Ascending aorta (tissue), 2 donors: ENCODE results near the gene JAKMIP1. TPM values are rescaled to one million over a fixed set of nuclear protein-coding genes. Genes with fewer than 3 reads are reported as not detected.

Experiments
- DNase-seq, 2 donors: peaks; one replicate each; pipeline ENCODE4 v3.0.0-alpha.2; 2019; ENCODE audit warnings: low spot score in 2 of 2
- H3K27ac ChIP-seq, 2 donors: fragments of 200-600 bp; sonication (generic); one replicate each; pipeline ENCODE4 v1.5.1; 2016 to 2017; ENCODE audit warnings: mild to moderate bottlenecking in 1 of 2
- H3K27me3 ChIP-seq: fragments of 200-600 bp; sonication (generic); one replicate; pipeline ENCODE4 v1.5.1; 2017
- H3K36me3 ChIP-seq, 2 donors: fragments of 200-600 bp; sonication (generic); one replicate each; pipeline ENCODE4 v1.5.1; 2016
- H3K4me1 ChIP-seq, 2 donors: fragments of 200-600 bp; sonication (generic); one replicate each; pipeline ENCODE4 v1.5.1; 2016 to 2017; ENCODE audit warnings: mild to moderate bottlenecking in 1 of 2
- H3K4me3 ChIP-seq, 2 donors: fragments of 200-600 bp; sonication (generic); one replicate each; pipeline ENCODE4 v1.5.1; 2016 to 2017; ENCODE audit warnings: mild to moderate bottlenecking in 1 of 2
- H3K9me3 ChIP-seq, 2 donors: fragments of 200-600 bp; sonication (generic); one replicate each; pipeline ENCODE4 v1.5.1; 2016
- intact Hi-C: fragments of 100-400 bp; cut with DNase I; formaldehyde crosslinking; loops from one replicate; pipeline ENCODE4 v1.15.1; 2023
- total RNA-seq: library from RNA; depleted of rRNA; stranded (reverse); fragments of >200 nt; gene quantifications from one replicate; pipeline ENCODE4 v1.1.0, GENCODE V29; 2016
- TF ChIP-seq, protein P1 (sequence below), 3 experiments: fragments of 200-600 bp in 2 of 3; fragments of 450-650 bp in 1 of 3; sonication (generic) in 2 of 3; IDR thresholded peaks; one replicate each; pipeline ENCODE4 v1.5.1; 2016 to 2019; ENCODE audit warnings: antibody characterized with exemption in 3 of 3, mild to moderate bottlenecking in 1 of 3, moderate library complexity in 1 of 3

JAKMIP1 gene
- total RNA-seq, 1 donor from 2014 or later, result not detected

DNA sequence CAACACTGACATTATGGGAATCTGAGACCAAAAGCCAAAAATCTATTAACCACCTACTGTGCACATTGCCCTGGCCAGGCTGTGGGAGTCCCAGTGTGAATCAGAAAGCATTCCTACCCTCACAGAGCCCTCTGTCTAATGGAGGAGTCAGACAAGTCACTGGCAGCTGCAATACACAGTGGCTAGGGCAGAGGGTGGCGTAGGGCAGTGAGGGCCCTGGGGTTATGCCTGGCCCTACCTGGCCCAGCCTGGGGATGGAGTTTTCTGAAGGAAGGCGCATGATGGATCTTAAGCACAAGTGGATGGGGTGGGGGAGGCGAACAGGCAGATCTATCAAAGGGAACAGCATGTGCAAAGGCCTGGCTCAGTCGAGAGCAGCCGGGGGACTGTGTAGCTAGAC, 10.8 kb downstream of the JAKMIP1 start:
- H3K4me1 ChIP-seq, result no peaks in the 10 kb centered on the region
- DNase-seq, result no peak
- H3K9me3 ChIP-seq, result peaks cover 0 to 3% of the 10 kb centered on the region in 2 donors
- no peak overlapping the region for H3K27ac ChIP-seq
- no peaks in the 10 kb centered on the region for H3K36me3 ChIP-seq
- no peaks in the 10 kb centered on the region for H3K27me3 ChIP-seq
- H3K4me3 ChIP-seq, result no peak overlapping the region
- TF ChIP-seq, protein P1, sequence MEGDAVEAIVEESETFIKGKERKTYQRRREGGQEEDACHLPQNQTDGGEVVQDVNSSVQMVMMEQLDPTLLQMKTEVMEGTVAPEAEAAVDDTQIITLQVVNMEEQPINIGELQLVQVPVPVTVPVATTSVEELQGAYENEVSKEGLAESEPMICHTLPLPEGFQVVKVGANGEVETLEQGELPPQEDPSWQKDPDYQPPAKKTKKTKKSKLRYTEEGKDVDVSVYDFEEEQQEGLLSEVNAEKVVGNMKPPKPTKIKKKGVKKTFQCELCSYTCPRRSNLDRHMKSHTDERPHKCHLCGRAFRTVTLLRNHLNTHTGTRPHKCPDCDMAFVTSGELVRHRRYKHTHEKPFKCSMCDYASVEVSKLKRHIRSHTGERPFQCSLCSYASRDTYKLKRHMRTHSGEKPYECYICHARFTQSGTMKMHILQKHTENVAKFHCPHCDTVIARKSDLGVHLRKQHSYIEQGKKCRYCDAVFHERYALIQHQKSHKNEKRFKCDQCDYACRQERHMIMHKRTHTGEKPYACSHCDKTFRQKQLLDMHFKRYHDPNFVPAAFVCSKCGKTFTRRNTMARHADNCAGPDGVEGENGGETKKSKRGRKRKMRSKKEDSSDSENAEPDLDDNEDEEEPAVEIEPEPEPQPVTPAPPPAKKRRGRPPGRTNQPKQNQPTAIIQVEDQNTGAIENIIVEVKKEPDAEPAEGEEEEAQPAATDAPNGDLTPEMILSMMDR (IDR thresholded peaks at IDR 0.05), result no peak
- intact Hi-C loops, result no loop called here

DNA sequence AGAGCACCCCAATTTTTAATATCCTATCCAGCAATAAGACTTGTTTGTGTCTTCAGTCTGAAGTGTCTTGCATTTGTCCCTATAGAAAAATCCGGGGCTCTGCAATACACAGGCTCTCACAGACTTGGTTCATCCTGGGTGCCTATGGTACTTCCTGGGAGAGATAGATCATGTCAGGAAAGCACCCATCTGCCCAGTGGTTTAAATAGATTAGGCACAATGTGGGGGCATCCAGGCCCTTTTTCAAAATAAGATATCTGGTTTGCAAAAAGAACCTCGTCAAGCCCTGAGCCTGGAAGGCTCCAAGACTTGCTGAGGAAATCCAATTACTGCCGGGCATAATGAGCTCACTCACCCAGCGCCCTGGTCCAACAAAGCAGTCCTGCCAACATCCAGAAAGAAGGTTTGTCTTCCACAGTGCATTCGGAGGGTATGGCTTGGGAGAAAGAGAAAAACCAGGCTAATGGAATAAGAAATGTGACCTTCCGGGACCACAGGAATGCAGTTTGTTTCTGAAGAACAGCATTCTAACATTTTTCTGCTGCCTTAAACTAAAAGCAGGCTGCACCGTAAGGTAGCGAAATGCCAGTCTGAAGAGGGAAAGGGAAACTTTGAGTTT, 11.6 kb downstream of the JAKMIP1 start:
- no peak for DNase-seq
- H3K9me3 ChIP-seq, result peaks cover 0 to 3% of the 10 kb centered on the region in 2 donors
- no peak overlapping the region for H3K27ac ChIP-seq
- intact Hi-C loops, result no loop called here
- TF ChIP-seq, protein P1 (IDR thresholded peaks at IDR 0.05), result no peak
- H3K4me1 ChIP-seq, result no peaks in the 10 kb centered on the region
- no peaks in the 10 kb centered on the region for H3K36me3 ChIP-seq
- no peak overlapping the region for H3K4me3 ChIP-seq
- no peaks in the 10 kb centered on the region for H3K27me3 ChIP-seq

DNA sequence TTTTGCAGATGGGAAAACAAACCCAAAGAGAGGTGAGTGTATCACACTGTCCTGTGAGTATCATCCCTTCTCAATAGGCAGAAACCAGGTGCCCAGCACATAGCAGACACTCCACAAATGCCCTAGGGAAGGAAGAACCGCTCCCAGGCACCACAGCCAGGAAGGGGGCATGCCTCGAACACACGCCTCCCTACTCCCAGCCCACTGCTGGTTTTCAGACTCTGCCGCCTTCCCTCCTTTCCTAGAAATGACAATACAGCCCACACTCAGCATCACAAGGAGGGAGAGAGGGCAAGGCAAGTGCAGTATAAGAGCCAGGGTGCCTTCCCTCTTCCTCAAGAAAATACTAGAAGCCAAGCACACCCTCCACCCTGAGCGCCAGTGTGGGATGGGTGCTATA, 16.2 kb downstream of the JAKMIP1 start:
- Histone ChIP-seq H3K27me3 (no peaks in the 10 kb centered on the region), H3K27ac (no peak overlapping the region), H3K9me3 (peaks cover 0 to 3% of the 10 kb centered on the region in 2 donors), H3K36me3 (no peaks in the 10 kb centered on the region), H3K4me1 (no peaks in the 10 kb centered on the region), H3K4me3 (no peak overlapping the region)
- DNase-seq, result no peak
- TF ChIP-seq, protein P1 (IDR thresholded peaks at IDR 0.05), result no peak
- intact Hi-C loops, result no loop called here

DNA sequence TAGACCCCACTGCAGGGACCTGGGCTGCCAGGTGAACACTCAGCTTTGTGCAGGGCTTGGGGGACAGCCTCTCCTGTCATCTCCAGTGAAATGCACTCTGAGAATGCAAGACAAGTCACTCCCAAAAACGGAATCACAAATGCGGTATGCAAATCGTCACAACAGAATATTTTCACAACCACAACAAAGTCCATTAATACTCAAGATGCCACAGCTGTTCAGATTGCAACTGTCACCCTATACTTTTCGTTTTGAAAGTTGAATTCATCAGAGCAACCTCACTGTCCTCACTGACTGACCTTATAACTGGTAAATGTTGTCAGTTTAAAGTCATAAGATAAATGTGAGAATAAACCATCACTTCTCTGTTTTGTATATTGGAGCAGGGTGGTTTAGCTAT, 16.6 kb downstream of the JAKMIP1 start:
- H3K27me3 ChIP-seq, result no peaks in the 10 kb centered on the region
- no peaks in the 10 kb centered on the region for H3K36me3 ChIP-seq
- H3K4me1 ChIP-seq, result no peaks in the 10 kb centered on the region
- intact Hi-C loops, result no loop called here
- no peak overlapping the region for H3K27ac ChIP-seq
- H3K9me3 ChIP-seq, result peaks cover 0 to 3% of the 10 kb centered on the region in 2 donors
- TF ChIP-seq, protein P1 (IDR thresholded peaks at IDR 0.05), result no peak
- no peak overlapping the region for H3K4me3 ChIP-seq
- no peak for DNase-seq

DNA sequence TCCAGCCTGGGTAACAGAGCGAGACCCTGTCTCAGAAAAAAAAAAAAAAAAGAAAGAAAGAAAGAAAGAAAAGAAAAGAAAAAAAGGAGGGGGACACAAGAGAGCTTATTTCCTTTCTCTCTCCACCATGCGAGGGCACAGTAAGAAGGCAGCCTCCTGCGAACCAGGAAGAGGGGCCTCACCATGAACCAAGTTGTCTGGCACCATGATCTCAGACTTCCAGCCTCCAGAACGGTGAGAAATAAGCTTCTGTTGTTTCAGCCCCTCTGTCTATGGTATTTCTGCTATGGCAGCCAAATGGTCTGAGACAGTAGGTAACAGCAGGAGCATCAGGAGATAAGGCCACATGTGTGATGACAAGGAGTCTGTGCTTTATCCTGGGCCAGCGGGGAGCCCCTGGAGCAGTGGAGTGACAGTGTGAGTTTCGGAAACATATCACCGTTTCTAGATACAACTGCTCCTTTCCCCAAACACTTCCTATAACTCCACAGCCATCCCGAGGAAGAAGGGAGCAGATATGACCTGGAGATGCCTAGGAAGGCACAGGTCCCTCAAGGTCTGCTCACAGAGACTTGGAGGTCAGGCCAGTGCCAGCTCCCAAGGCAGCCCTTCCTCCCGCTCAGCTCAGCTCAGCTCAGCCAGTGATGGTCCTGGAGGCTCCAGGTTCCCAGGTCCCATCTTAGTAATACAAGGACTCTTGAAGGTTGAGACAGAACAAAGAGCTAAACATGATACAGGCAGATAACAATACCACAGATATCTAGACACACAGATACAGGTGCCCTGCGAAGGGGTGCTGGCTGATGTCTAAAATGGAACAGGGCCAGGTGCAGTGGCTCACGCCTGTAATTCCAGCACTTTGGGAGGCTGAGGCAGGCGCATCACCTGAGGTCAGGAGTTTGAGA, 17.7 kb downstream of the JAKMIP1 start:
- intact Hi-C loops, result no loop called here
- Histone ChIP-seq H3K4me3 (no peak overlapping the region), H3K27ac (no peak overlapping the region), H3K9me3 (peaks cover 0 to 3% of the 10 kb centered on the region in 2 donors), H3K27me3 (no peaks in the 10 kb centered on the region), H3K36me3 (no peaks in the 10 kb centered on the region), H3K4me1 (no peaks in the 10 kb centered on the region)
- DNase-seq, result no peak
- TF ChIP-seq, protein P1 (IDR thresholded peaks at IDR 0.05), result no peak
